GM19467 (cell line): ENCODE data around the gene ZNF275.
"Not testable (repeated sequence)": the region's sequence is repeated elsewhere in the genome, so short reads cannot be mapped to it uniquely, and the experiment has no call there.

Experiments used
- ATAC-seq: cut with Tn5 transposase; IDR thresholded peaks from one replicate; pipeline ENCODE4 v1.9.1; 2021; ENCODE audit warnings: mild to moderate bottlenecking, moderate library complexity; ENCODE audit not compliant: unreplicated experiment

Gene ZNF275

DNA sequence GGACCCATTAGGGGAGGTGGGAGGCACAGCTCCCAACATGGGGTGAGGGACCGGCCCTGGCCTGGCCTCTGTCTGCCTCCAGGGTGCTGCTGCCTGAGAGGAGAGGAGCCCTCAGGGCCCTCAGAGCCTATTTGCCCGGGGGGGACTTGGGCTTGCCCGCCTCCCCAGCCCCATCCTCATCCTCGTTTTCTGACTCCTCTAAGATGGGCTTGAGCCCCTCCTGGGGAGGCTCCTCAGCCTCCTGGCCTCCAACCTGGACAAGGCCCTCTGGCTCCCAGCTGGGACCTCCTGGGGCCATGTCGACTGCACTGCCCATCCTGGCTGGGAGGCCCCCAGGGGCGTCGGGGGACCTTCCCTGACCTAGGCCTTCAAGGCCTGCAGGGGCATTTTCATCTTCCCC is 15.1 kb upstream of the ZNF275 start:
- no peak for ATAC-seq

DNA sequence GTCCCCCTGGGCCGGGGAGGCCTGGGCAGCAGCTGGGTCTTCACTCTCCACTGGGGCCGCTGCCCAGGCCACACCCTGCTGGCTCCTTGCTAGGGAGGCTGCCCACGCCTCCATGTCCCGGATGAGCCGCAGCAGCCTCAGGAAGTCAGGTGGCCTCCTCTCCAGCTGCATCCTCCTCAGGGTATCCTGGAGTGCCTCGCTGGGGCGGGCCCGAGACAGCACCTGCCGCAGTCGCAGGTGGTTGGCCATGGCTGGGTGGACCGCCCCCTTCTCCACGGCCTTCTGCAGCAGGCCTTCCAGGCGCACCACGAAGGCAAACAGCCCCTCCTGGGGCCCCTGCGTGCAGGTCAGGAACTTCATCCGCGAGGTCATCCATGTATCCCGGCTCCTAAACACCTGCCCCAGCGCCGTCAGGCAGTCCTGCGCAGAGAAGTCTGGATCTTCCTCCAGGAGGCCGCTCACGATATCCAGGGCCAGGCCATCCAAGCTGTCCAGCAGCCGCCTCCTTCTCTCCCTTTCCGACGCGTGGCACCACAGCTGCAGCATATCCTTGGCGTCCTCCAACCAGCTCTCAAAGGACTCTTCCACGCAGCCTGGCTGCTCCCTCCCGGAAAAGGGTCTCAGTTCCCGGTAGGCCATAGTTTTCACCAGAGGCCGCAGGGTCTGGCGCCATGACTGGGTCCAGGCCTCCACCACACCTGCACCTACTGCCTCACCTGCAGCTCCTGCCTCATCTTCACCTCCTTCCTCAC is 14.5 kb upstream of the ZNF275 start:
- ATAC-seq, result no peak

DNA sequence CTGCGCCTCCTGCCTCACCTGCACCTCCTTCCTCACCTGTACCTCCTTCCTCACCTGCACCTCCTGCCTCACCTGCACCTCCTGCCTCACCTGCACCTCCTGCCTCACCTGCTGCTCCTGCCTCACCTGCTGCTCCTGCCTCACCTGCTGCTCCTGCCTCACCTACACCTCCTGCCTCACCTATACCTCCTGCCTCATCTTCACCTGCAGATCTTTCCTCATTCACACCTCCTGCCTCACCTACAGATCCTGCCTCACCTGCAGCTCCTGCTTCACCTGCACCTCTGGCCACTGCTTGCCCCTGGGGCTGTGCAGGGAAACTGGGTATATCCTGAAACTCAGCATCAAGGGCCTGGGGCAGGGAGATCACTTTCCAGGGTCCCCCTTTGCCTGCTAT is 13.9 kb upstream of the ZNF275 start:
- ATAC-seq, result not testable (repeated sequence)

DNA sequence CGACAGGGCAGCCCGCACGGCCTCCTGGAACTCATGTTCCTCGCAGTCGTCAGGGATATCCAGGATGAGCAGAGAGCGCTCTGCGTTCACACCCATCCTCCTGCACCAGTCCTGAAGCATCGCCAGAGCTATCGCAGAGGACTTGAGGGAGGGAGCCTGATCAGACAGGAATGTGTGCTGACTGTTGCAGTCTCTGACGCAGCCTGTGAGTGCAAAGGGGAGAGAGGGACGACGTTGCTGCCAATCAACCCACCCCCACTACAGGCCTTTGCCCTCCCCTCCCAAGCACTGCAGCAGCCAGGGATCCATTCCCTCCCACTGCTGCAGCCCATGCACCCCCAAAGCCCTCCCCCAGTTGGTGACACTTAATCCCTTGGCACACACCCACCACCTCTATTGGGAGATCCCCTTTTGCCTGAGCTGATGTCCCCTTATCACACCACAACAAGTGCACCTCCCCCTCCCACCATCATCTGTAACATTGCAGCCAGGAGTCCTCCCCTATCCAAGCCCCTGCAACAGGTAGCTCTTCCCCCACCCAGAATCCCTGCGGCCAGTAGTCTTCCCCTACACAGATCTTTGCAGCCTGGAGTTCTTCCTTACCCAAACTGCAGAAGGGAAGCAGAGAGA is 13.3 kb upstream of the ZNF275 start:
- ATAC-seq, result no peak

DNA sequence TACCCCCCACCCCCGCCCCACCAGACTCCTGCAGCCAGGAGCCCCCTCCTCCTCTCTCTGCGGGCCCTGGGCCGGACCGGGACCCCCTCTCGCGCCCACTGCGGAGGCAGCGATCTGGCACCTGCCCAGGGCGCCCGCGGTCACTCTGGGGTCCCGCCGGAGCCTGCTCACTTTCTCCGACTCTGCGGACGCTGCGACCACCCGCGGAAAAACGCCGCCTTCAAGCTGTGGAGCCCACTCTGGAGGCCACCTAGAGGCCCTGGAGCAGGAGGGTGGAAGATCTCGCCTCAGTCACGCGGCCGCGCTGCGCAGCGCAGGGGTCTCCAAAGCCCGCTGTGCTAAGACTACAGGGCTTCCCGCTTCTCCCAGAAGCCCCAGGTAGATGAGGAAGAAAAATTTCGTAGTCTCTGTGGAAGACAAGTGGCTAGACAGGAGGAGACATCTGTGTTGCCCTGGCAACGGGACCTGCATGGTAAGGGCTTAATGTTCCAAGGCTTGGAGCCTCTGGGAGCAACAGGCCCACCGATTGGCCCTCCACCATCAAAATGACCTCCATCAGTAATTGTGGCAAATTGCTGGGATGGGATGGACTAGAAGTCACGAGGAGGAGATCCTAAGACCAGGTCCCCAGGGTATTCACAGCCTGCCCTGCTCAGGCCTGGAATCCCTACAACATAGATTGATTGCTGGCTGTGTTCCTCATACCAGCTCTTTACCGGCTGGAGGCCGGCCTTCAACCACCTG is 12.4 kb upstream of the ZNF275 start, which contains the start of gene PNMA6F:
PNMA6F (minus strand) TSS at position 387 of the 744 bp plus-strand sequence. CDS start 1,093 bp downstream, outside the sequence.
- no peak for ATAC-seq

DNA sequence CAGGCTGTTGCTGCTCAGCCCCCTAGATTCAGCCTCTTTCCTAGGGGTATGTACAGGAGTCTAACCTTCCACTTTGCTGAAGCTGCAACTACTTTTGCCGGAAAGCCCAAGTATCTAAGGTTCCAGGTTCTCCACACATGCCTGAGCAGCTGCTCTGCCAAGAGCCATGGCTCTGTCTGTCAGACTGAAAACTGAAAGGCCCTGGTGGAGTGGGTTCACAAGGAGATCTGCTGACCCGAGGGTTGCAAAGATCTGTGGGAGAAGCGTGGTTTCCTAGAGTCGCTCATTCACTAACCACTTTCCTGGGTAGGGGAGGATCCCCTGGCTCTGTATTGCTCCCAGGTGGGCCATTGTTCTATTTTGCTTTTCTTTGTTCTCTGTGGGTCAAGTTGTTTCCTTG is 6.4 kb upstream of the ZNF275 start:
- ATAC-seq, result no peak

DNA sequence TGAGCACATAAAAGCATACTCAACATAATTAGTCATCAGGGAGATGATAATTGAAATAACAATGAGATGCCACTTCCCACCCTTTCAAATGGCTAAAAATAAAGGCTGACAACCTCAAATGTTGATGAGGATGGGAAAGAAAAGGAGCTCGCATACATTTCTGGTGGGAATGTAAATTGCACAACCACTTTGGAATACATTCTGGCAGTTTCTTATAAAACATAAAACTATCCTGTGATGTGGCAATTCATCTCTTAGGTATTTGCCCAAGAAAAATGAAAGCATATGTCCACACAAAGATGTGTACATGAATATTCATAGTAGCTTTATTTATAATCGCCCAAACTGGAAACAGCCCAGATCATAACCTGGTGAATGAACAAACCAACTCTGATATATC is 687 bp upstream of the ZNF275 start:
- ATAC-seq, result no peak

DNA sequence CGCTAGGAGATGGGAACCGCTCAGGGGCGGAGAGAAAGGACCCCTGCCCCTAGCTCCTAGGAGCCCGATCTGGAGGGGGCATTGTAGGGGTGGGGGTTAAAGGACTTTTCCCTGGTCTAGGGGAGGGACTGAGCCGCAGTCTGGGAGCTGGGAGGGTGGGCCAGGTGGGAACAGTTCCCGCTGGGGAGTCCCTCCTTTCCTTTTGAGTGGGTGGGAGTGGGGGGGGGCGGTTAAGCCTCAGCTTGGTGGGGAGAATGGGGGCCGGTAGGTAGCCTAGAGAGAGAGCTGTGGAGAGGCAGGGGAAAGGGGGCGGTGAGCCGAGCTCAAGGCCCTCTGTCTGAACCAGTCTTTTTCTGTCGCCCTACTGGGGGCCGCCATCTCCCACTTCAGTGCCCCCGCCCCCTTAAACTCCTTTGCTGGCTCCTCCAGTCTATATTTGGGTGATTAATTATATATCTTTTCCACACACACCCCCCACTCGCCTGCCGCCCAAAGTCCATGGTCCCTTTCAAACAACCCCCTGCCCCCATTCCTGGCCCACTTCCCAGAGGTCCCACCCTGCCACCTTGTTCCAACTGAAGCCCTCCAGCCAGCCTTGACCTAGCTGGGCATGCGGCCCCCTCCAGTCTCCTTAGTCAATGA is 822 bp downstream of the ZNF275 start:
- ATAC-seq, result no peak

DNA sequence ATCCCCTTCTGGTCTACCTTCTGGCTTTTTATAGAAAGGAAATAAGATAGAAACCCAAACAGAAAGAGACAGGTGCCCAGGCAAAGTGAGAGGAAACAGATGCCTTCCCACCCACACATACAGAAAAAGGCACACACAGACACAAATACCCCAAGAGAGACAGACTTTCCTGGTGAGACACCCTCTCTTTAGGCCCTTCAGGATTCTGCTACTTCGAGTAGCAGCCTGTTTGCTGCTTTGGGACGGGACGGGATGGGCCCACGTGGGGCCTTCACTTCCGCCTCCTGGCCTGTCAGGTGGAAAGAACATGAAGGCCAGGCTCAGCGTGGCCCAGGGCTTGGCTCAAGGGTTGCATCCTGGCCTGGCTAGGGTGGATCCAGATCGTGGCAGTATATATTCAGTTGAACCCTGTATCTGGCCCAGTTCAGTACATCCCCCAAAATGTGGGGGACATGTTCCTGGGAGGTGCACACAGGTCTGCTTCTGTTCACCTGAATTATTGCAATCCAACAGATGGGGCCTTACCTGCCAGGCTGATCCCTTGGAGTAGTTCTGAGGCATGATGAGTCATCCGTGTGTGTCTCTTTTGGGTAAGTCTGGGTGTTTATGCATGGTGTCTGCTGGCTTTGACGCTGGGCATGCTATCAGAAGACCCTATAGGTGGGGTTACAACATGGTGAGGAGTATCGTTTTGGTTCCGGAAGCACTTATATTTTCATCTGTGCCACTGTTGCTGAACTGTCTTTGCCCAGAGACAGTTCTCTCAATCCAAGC is 2.4 kb downstream of the ZNF275 start:
- ATAC-seq, result no peak

DNA sequence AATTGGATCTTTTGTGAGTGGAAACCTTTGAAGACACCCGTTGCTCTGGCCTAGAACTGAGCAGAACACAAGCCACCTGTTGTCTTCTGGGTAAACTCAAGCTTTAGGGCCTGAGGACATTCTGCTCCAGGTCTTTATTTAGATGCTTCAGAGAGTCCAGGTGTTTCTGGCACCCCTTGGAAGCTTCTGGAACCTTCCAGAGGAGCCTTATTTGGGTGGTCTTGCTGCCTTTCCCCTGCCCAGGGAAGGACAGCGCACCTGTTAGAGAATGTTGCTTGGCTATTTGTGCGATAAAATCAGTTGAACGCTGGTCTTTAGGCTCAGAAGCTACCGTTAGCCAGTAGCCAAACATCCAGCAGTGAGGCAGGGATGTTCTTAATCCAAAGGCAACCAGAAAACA is 3.0 kb downstream of the ZNF275 start:
- no peak for ATAC-seq

DNA sequence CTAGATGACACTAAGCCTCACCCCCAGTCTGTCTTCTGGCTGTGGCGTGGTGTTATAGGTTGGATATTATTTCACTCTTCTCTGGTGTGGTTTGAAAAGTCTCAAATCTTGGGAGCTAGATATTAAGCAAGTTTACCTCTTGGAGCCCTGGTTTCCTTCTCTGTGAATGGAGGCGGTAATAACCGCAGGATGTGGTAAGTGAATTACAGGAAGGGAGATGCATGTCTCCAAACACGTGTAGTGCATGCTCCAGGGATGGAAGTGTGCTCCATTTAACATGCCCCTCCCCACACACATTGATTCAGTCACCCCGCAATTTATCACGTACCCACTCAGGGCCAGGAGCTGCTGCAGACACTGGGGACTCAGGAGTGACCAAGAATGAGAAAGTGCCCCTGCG is 4.9 kb downstream of the ZNF275 start:
- ATAC-seq, result no peak

DNA sequence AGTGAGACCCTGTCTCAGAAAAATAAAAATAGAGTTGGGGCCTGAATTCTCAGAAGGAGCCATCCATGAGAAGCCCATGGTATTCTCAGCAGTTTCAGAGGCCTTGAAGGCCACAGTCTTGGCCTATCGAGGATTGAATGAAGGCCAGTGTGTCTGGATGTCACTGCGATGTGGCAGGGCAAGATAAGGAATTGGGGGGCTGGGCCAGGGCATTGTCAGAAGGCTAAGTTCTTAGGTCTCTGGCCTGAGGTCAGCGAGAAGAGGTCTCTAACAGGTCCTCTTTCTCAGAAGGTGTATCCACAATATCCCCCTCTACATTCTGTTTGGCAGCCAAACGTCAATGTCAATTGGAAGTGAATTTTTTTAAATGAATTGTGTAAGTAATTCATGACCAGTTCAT is 5.7 kb downstream of the ZNF275 start:
- no peak for ATAC-seq

DNA sequence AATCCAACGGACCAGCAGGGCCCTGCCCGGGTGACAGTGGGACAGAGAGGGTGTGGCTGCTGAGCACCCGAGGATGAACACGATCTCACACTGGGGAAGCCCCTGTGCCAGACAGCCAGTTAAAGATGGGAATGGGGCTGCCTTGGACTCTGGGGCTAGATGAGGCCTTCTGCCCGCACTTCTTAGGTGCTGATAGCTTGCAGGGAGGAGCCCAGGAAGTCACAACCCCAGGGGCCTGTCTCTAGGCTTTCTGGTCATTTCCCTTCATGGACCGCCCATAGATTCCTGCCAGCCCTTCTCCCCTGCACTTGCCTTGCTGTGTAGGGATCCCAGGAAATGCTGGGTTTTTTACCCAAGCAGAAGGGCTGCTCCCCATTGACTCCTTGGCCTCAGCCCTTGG is 6.2 kb downstream of the ZNF275 start:
- no peak for ATAC-seq

DNA sequence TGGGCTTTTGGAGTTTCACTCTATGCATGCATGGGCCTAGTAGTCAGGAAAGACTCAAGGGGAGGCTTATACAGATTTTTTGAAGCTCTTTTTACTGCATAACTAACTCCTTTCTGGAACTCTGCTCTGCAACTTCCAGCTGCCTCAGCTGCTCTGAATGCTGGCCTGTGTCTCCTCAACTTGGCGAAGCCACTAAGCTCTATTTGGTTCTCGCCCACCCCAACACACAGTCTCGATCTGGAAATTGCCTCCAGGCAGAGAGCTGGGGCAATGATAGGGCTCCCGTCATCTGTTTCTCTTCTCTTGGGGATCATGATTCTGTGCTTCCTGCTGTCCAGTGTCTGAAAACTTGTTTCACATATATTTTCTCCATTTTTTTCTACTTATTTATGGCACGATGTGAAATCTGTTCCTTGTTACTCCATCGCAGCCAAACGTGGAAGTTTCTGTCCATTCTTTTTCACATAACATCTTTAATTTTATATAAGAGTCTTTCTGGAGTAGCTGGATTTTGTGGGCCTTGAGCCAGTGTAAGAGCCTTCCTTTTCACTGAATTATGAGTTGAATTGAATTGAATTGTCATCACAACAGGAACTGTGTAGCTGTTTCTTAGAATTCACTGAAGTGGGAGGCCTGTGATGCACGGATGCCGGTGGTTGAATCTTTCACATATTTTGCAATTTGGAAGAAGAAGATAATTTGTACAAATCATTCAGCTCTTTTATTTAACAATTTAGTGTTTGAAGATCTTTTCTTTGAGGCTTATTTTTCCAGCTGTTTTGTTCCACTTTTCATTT is 9.0 kb downstream of the ZNF275 start:
- ATAC-seq, result no peak

DNA sequence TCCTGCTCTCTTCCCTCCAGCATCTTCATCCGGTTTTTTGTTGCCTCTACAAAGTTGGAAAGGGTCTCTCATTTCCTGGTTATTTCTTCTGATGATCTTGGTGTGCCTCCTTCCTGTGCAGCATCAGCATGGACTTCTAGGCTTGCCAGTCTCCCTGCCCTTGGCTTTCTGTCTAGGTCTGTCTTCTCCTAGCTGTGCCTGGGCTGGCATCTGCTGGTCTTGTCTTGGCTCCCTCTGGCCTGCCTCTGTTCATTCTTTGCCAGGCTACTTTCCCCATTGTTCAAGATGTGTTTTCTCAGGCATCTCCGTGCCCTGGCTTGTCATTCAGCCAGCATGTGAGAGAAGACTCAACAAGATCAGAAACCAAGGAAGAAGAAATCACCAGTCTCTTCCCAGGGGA is 9.7 kb downstream of the ZNF275 start:
- ATAC-seq, result no peak

DNA sequence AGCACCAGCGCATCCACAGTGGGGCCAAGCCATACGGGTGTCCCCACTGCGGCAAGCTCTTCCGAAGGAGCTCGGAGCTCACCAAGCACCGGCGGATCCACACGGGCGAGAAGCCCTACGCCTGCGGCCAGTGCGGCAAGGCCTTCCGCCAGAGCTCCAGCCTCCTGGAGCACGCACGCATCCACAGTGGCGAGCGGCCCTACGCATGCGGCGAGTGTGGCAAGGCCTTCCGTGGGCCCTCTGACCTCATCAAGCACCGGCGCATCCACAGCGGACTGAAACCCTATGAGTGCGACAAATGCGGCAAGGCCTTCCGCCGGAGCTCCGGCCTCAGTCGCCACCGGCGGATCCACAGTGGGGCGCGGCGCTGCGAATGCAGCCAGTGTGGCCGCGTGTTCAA is 13.6 kb downstream of the ZNF275 start:
- no peak for ATAC-seq

DNA sequence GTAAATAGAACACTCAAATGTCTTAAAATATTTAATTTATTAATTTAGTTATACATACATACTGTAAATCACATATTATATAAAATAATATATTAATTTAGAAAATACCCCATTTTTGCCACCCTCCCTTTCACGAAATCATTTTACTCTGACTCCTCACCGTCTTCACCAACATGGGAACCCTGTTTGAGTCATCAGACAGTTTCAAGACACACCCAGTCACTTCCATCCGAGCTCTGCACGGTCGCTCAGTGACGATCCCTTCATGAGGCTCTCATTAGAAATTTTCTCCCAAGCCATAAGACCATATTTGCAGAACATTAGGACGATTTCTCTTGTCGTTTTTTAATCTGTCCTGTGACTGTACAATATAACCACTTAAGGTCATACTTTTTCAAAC is 14.5 kb downstream of the ZNF275 start:
- ATAC-seq, result no peak

DNA sequence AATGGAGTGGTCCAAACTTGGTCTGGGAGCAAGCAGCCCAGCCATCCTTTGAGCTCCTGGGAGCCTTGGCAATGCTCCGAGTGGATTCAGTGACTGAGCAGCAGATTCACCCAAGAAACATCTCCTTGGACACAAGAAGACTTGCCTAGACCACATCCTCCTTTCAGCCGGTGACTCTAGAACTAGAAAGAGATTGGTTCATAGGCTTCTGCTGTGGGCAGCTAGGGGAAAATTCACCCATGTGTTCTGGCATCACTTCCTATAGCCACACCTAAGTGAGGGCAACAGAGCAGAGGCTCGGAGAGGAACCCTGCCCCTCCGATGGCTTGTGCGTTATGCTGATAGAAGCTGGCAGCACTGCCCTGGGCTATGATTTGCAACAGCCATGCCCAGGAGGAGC is 16.0 kb downstream of the ZNF275 start:
- no peak for ATAC-seq

DNA sequence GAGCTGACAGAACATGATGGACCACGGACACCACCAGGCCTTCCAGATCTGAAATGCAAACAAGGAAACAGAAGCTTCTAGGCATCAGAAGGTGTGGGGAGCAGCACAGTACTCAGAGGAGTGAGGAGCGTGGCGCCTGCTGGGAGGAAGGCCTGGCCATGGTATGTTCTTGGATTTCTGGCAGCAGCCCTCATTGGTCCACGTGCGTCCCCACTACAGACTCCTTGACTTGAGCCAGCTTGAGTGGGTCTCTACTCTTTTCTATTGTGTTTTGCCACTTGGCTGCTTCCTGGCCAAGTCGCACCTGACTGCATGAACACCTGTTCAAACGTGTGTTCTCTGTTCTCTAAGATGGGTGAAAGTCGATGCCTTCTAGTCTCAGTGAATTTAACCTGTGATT is 18.0 kb downstream of the ZNF275 start:
- no peak for ATAC-seq

DNA sequence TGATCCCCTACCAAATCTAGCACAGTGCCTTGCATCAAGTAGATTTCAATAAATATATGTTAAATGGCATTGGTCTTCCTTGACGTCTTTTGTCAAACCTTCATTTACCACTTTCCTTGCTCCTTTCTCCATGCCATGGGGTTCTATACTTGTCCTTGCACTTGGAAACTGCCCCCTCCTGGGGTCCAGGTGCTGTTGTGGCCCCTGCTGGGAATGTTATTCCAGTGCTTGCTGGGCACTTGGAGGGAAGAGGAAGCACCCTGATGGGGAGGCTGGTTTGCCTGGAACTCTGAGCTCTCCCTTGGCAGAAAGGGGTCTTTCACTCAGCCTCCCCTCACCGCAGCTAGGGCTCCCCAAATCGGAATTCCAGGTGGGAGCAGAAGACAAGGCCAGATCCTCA is 18.9 kb downstream of the ZNF275 start:
- ATAC-seq, result no peak
